ENCODE results near the gene PHGDH. TPM values are rescaled to one million over a fixed set of nuclear protein-coding genes. Genes with fewer than 3 reads are reported as not detected.

PHGDH gene
- total and polyA plus RNA-seq, 9 donors: 50.6 to 105 (median 76.1) TPM

DNA sequence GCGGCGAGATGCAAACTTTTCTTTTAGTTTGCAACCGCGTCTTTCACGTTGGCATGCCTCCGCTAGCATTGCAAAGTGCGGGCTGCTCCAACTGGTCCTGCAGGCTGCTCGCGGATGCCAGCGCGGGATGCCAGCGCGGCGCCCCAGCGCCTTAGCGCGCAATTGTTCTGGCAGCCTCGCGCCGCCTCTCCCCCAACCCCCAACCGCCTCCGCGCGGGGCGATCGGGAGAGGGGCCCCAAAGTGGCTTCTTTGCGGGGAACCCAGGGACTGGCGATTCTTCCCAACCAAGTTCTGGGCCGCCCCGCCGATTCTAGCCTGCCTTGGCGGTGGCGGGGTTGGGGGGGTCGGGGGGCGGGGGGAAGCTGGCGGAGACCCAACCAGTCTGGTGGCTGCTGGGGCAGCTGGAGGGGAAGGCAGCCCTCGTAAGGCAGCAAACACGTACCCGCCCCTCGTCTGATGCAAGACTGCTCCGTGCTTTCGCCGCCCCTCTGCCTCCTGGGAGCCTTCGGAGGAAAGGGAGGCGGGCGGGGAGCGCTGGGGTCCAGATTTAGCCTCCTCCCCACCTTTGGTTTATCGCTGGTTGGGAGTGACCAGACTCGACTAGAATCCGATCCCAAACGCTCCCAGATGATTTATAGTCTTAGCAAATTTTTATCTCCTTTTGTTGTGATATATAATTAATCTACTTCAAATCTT, 756 bp downstream of the PHGDH start:
- DNase-seq: peak; percentile 97
- 0% methylated on average over 24 of the region's 51 CpGs for WGBS (ENCODE audit: insufficient coverage)
- Histone ChIP-seq H3K4me1 (ENCODE audit: control insufficient read depth, insufficient read depth, low read length) (peaks cover 32% of the 10 kb centered on the region), H3K4me3 (ENCODE audit: low read length) (peak overlapping the region; percentile 75), H3K9me3 (replicated peaks; ENCODE audit: control insufficient read depth, low read depth, low read length) (no peaks in the 10 kb centered on the region), H3K36me3 (ENCODE audit: control insufficient read depth, insufficient read depth, low read length) (no peaks in the 10 kb centered on the region), H3K27ac (ENCODE audit: low read length) (peak overlapping the region; percentile 91), H3K27me3 (ENCODE audit: control insufficient read depth, insufficient read depth, low read length) (no peaks in the 10 kb centered on the region)

DNA sequence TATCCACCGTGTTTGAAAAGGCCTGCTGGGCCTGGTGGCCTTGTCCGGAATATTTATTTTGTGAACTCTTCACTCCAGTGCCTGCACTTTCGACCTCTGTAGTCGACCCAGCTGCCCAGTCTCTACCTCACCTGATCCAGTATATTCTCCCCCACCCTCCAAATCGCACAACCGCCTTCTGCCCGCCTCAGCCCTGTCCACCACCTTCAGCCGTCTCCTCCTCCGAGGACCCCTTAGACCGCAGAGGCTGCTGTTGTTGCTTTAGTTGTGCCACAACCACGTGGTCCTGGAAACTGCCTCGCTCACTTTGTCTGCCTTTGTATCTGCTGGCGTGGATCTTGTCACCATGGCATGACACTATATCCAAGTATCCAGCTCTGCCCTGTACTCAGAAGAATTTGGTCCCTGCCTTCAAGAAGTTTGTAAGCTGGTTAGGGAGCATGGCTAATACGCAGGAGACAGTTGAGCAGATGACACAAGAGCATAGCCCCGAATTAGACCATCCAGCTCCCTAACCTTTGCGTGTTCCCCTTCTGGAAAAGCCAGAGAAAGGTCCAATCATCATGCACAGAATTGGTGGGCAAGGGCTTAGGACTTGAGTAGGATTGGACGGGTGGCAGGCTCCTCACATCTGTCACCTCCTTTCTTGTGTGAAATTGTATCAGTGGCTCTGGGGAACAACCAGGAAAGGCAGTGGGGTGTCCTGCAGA, 1.5 kb downstream of the PHGDH start:
- Histone ChIP-seq H3K36me3 (ENCODE audit: control insufficient read depth, insufficient read depth, low read length) (no peaks in the 10 kb centered on the region), H3K27me3 (ENCODE audit: control insufficient read depth, insufficient read depth, low read length) (no peaks in the 10 kb centered on the region), H3K27ac (ENCODE audit: low read length) (peak overlapping the region; percentile 91), H3K9me3 (replicated peaks; ENCODE audit: control insufficient read depth, low read depth, low read length) (no peaks in the 10 kb centered on the region), H3K4me1 (ENCODE audit: control insufficient read depth, insufficient read depth, low read length) (peaks cover 32% of the 10 kb centered on the region), H3K4me3 (ENCODE audit: low read length) (peak overlapping the region; percentile 75)
- peak; percentile 55 for DNase-seq
- 6% methylated on average over 11 of the region's 17 CpGs for WGBS (ENCODE audit: insufficient coverage)

DNA sequence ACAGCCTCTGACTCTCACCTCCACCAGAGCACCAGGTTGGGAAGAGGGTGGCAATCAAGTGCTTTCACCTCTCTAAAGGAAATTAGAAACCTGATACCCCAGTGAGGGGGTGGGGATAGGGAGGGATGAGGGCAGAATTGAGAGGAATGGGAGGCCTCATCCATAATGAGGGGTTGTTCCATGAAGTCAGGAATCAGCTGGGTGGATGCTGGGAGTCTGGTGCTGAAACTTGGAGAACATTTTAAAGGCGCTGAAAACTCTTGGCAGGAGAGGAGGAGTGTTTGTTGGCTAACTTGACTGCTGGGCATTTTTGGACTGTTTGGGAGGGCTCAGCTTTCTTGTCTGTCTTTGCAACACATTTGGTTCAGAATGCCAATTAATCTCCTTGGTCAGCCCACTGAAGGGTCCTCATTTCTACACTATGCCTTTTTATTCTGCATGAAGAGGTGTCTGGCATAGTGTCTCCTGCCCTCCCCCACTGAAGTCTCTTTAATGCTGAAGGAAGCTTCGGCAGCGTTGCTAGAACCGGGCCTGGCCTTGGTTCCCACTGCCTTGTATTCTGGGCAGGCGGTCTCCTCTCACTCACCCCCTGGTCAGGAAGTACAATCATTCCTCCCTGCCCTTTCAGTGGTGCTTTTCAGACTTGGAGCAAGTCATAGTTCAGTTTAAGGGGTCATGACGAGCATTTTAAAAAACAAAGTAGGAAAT, 2.2 kb downstream of the PHGDH start:
- no CpG with 5 or more reads among the region's 6 CpGs for WGBS (ENCODE audit: insufficient coverage)
- no peaks in the 10 kb centered on the region for H3K36me3 ChIP-seq (ENCODE audit: control insufficient read depth, insufficient read depth, low read length)
- peak overlapping the region; percentile 91 for H3K27ac ChIP-seq (ENCODE audit: low read length)
- no peaks in the 10 kb centered on the region for H3K9me3 ChIP-seq (replicated peaks; ENCODE audit: control insufficient read depth, low read depth, low read length)
- H3K4me3 ChIP-seq (ENCODE audit: low read length): peak overlapping the region; percentile 75
- H3K27me3 ChIP-seq (ENCODE audit: control insufficient read depth, insufficient read depth, low read length): no peaks in the 10 kb centered on the region
- H3K4me1 ChIP-seq (ENCODE audit: control insufficient read depth, insufficient read depth, low read length): peaks cover 32% of the 10 kb centered on the region
- peak; percentile 76 for DNase-seq

DNA sequence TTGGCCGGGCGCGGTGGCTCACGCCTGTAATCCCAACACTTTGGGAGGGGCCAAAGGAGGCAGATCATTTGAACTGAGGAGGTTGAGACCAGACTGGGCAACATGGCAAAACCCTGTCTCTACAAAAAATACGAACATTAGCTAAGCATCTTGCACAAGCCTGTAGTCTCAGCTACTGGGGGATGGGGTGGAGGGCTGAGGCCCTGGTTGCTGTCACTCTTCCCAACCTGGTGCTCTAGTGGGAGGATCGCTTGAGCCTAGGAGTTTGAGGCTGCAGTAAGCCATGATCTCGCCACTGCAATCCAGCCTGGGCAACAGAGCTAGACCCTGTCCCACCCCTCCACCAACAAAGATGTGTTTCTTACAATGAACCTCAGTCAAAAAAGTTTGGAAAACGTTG, 2.8 kb downstream of the PHGDH start:
- Histone ChIP-seq H3K36me3 (ENCODE audit: control insufficient read depth, insufficient read depth, low read length) (no peaks in the 10 kb centered on the region), H3K4me3 (ENCODE audit: low read length) (no peak overlapping the region), H3K9me3 (replicated peaks; ENCODE audit: control insufficient read depth, low read depth, low read length) (no peaks in the 10 kb centered on the region), H3K27me3 (ENCODE audit: control insufficient read depth, insufficient read depth, low read length) (no peaks in the 10 kb centered on the region), H3K27ac (ENCODE audit: low read length) (no peak overlapping the region), H3K4me1 (ENCODE audit: control insufficient read depth, insufficient read depth, low read length) (peaks cover 32% of the 10 kb centered on the region)
- no peak for DNase-seq
- WGBS (ENCODE audit: insufficient coverage): 80% methylated on average over 1 of the region's 8 CpGs

DNA sequence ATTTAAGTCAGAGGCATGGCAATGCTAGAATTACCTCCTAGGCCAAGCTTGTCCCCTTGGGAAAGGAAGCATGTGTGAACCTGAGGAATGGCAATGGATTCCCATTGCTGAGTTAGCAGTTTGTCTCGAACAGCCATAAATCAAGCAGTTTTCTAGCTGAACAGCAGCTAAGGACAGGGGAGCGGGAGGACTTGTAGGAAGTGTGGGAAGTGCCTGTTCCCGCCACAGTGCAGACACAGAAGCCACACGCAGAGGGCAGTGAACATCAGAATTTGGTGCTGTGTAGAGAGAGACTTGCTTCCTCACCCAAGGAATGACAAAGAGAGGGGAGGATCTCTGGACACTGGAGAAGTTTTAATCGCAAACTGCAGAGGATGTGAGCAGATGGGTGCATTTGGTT, 3.8 kb downstream of the PHGDH start:
- DNase-seq: peak; percentile 36
- WGBS (ENCODE audit: insufficient coverage): 48% methylated on average over 5 of the region's 5 CpGs
- no peaks in the 10 kb centered on the region for H3K9me3 ChIP-seq (replicated peaks; ENCODE audit: control insufficient read depth, low read depth, low read length)
- no peak overlapping the region for H3K27ac ChIP-seq (ENCODE audit: low read length)
- peaks cover 4% of the 10 kb centered on the region for H3K36me3 ChIP-seq (ENCODE audit: control insufficient read depth, insufficient read depth, low read length)
- H3K4me3 ChIP-seq (ENCODE audit: low read length): no peak overlapping the region
- peaks cover 32% of the 10 kb centered on the region for H3K4me1 ChIP-seq (ENCODE audit: control insufficient read depth, insufficient read depth, low read length)
- H3K27me3 ChIP-seq (ENCODE audit: control insufficient read depth, insufficient read depth, low read length): no peaks in the 10 kb centered on the region

DNA sequence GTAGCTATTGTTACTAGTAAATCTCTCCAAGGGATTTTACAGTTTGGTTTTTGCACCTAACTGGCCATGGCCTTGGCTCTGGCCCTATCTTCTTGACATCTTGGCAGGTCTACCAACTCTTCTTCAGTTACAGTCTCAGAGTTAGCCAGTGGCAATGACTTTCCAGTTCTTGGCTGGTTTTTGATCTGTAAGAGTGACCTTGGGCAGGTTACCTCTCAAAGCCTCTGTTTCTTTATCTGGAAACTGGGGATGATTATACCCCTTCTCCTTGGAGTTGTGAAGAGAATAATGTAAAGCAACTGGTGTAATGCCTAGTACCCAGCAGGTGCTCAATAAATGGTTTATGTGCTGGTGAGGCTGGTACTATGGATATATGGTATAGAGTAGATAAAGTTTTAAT, 6.7 kb downstream of the PHGDH start:
- Histone ChIP-seq H3K9me3 (replicated peaks; ENCODE audit: control insufficient read depth, low read depth, low read length) (no peaks in the 10 kb centered on the region), H3K27me3 (ENCODE audit: control insufficient read depth, insufficient read depth, low read length) (no peaks in the 10 kb centered on the region), H3K36me3 (ENCODE audit: control insufficient read depth, insufficient read depth, low read length) (peaks cover 31% of the 10 kb centered on the region), H3K4me3 (ENCODE audit: low read length) (no peak overlapping the region), H3K4me1 (ENCODE audit: control insufficient read depth, insufficient read depth, low read length) (peaks cover 22% of the 10 kb centered on the region), H3K27ac (ENCODE audit: low read length) (no peak overlapping the region)
- DNase-seq: no peak

DNA sequence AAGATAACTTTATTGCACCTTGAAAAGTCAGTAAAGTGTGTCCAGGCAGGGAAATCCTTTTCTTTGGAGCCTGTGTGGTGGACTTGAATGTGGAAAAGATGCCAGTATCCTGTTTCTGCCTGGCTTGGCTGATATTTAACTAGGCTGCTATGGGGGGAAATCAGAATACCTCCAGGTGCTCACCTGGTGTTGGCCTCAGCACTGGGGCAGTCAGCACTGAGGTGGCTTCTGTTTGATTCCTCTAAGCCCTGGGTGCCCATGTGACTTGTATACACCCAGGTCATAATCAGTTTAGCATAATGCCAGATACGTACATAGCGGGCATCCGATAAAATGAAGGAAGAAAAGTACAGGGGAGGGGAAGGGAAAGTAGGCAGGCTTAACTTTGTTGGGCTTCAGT, 7.2 kb downstream of the PHGDH start:
- H3K36me3 ChIP-seq (ENCODE audit: control insufficient read depth, insufficient read depth, low read length): peaks cover 37% of the 10 kb centered on the region
- H3K4me3 ChIP-seq (ENCODE audit: low read length): no peak overlapping the region
- H3K27ac ChIP-seq (ENCODE audit: low read length): no peak overlapping the region
- peaks cover 17% of the 10 kb centered on the region for H3K4me1 ChIP-seq (ENCODE audit: control insufficient read depth, insufficient read depth, low read length)
- no peaks in the 10 kb centered on the region for H3K9me3 ChIP-seq (replicated peaks; ENCODE audit: control insufficient read depth, low read depth, low read length)
- WGBS (ENCODE audit: insufficient coverage): 93% methylated on average over 3 of the region's 3 CpGs
- DNase-seq: no peak
- H3K27me3 ChIP-seq (ENCODE audit: control insufficient read depth, insufficient read depth, low read length): no peaks in the 10 kb centered on the region

DNA sequence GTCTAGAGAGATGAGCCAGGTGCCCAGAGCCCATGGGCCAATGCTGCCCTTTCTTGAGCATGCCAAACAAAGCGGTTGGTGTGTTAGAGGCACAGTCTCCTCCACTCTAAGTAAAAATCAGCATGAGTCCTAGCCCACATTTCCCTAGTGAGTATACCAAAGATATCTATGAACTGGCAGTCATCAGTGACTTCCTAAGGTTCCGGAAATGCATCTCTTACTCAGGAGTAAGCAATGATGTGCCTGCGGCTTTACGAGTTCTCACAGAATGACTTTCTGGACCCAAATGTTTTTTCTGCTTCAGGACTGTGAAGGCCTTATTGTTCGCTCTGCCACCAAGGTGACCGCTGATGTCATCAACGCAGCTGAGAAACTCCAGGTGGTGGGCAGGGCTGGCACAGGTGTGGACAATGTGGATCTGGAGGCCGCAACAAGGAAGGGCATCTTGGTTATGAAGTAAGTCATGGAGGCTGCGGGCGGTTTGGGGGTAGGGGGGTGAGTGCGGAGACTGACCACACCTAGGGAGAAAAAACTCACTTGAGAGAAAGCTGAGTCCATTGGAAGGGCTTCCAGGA, 9.2 kb downstream of the PHGDH start:
- 94% methylated on average over 10 of the region's 11 CpGs for WGBS (ENCODE audit: insufficient coverage)
- Histone ChIP-seq H3K4me1 (ENCODE audit: control insufficient read depth, insufficient read depth, low read length) (peaks cover 3% of the 10 kb centered on the region), H3K36me3 (ENCODE audit: control insufficient read depth, insufficient read depth, low read length) (peaks cover 56% of the 10 kb centered on the region), H3K9me3 (replicated peaks; ENCODE audit: control insufficient read depth, low read depth, low read length) (no peaks in the 10 kb centered on the region), H3K27ac (ENCODE audit: low read length) (no peak overlapping the region), H3K4me3 (ENCODE audit: low read length) (no peak overlapping the region), H3K27me3 (ENCODE audit: control insufficient read depth, insufficient read depth, low read length) (no peaks in the 10 kb centered on the region)
- no peak for DNase-seq

DNA sequence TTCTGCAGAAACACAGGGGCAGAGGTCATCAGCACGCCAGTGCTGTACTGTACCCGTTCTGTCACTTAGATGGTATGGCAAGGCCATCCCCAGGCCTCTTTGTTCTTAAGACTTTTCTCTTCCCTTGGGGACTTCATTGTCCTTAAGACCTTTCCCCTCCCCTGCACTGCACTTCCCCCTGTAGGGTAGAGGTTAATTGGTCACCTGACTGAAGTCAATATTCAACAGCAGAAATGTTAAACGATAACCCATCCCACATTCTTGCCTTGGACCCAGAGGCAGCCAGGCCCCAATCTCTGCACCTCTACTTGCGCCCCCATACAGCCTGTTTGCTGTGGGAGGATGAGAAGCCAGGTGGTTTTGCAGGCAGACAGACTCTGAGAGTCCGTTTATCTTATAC, 10.2 kb downstream of the PHGDH start:
- 75% methylated on average over 2 of the region's 5 CpGs for WGBS (ENCODE audit: insufficient coverage)
- Histone ChIP-seq H3K9me3 (replicated peaks; ENCODE audit: control insufficient read depth, low read depth, low read length) (no peaks in the 10 kb centered on the region), H3K4me1 (ENCODE audit: control insufficient read depth, insufficient read depth, low read length) (no peaks in the 10 kb centered on the region), H3K27ac (ENCODE audit: low read length) (no peak overlapping the region), H3K27me3 (ENCODE audit: control insufficient read depth, insufficient read depth, low read length) (no peaks in the 10 kb centered on the region), H3K36me3 (ENCODE audit: control insufficient read depth, insufficient read depth, low read length) (peaks cover 62% of the 10 kb centered on the region), H3K4me3 (ENCODE audit: low read length) (no peak overlapping the region)
- DNase-seq: no peak

DNA sequence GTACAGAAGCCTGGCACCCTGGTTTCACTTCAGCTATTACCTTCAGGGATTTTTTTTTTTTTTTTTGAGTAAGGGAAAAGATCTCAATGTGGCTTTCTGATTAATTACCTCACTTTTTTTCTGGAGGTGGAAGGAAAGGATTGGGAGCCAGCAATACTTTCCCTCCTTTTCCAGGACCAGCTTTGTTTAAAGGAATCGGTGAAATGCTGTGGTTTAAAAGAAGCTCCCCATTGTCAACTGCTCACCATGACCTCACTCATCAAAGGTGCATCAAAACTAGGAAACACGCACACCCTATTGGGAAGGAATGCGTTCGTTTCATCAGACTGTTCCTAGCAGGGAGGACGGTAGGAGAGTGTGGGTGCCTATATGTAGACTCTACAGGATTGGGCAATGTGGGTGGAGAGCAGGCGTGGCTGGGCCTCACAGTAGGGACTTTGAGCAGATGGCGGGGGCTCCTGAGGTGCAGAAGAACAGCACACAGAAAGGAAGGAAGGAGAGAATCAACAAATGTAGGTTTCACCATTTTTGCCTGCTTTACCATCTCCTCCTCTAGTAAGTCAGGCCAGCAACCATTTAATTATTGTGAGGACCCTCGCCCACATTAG, 13.0 kb downstream of the PHGDH start:
- Histone ChIP-seq H3K36me3 (ENCODE audit: control insufficient read depth, insufficient read depth, low read length) (peaks cover 85% of the 10 kb centered on the region), H3K4me1 (ENCODE audit: control insufficient read depth, insufficient read depth, low read length) (no peaks in the 10 kb centered on the region), H3K27me3 (ENCODE audit: control insufficient read depth, insufficient read depth, low read length) (no peaks in the 10 kb centered on the region), H3K9me3 (replicated peaks; ENCODE audit: control insufficient read depth, low read depth, low read length) (no peaks in the 10 kb centered on the region), H3K27ac (ENCODE audit: low read length) (no peak overlapping the region), H3K4me3 (ENCODE audit: low read length) (no peak overlapping the region)
- WGBS (ENCODE audit: insufficient coverage): 84% methylated on average over 4 of the region's 8 CpGs
- DNase-seq: no peak
